Activated T-helper 17 cell treated with anti-CD3 and anti-CD28 coated beads, Interleukin-2, amount 50 U/mL, for 72 hours (primary cell): ENCODE data around the gene GM2A. TPM values are rescaled to one million over a fixed set of nuclear protein-coding genes. Genes with fewer than 3 reads are reported as not detected.
"Not testable (repeated sequence)": the region's sequence is repeated elsewhere in the genome, so short reads cannot be mapped to it uniquely, and the experiment has no call there.

Experiments
- ATAC-seq: fragments of 150-1000 bp; cut with Tn5 transposase; replicated peaks from 2 replicates; pipeline ENCODE4 v1.10.0; 2021; ENCODE audit warnings: mild to moderate bottlenecking, moderate library complexity
- H3K27ac Mint-ChIP-seq: one replicate; pipeline ENCODE4 v1.8.0; 2022; ENCODE audit warnings: mixed read lengths
- H3K27me3 Mint-ChIP-seq: one replicate; pipeline ENCODE4 v1.8.0; 2022; ENCODE audit warnings: mixed read lengths
- H3K36me3 Mint-ChIP-seq: one replicate; pipeline ENCODE4 v1.8.0; 2022; ENCODE audit warnings: low read depth, mild to moderate bottlenecking, mixed read lengths
- H3K4me1 Mint-ChIP-seq: one replicate; pipeline ENCODE4 v1.8.0; 2022; ENCODE audit warnings: mixed read lengths
- H3K4me3 Mint-ChIP-seq: one replicate; pipeline ENCODE4 v1.8.0; 2022; ENCODE audit warnings: mild to moderate bottlenecking, mixed read lengths
- H3K9me3 Mint-ChIP-seq: one replicate; pipeline ENCODE4 v1.8.0; 2022; ENCODE audit warnings: mixed read lengths
- total RNA-seq, 2 donors: library from RNA; stranded (reverse); gene quantifications; one replicate each; pipeline ENCODE4 v1.2.3, GENCODE V29; 2022

GM2A gene
- total RNA-seq, 2 donors from 2014 or later, result 32.2 to 41.1 TPM

DNA sequence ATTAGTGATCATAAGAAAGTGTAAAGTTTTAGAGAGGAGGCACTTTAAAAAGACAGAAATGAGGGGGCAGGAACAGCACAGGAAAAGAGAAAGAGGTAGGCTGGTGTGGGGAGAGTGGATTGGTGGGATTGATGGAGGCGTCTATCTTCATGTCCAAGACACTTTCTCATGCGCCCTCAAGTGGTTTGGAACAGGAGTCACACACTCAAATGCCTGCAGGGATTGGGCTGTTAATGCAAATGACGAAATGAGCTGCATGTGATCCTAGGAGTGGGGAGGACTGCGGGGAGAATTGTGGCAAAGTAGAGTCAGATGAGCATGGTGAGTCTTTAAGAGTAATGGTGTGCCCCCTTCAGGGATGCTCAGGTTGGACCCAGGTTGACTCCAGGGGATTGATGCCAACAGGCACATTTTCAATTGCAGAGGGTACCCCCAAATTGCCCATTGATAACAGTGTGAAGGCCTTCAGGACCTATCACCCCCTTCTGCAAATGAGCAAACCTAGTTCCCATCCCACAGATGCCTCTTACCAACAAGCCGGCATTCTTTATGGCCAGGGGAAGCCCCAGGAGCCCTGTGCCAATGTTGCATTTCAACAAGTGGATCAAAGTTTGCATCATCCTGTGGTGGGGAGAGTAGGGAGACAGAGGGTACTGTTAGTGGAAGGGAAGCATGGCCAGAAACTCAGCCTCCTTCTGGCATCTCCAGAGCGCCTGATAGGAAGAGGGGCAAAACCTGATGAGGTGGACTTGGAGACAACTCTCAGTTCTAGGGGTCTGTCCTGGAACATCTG is 45.3 kb downstream of the GM2A start:
- Mint-ChIP-seq H3K27ac (no peak overlapping the region), H3K4me1 (no peaks in the 10 kb centered on the region), H3K4me3 (no peak overlapping the region), H3K9me3 (no peaks in the 10 kb centered on the region), H3K36me3 (no peaks in the 10 kb centered on the region), H3K27me3 (peaks cover 16% of the 10 kb centered on the region)
- ATAC-seq, result no peak

DNA sequence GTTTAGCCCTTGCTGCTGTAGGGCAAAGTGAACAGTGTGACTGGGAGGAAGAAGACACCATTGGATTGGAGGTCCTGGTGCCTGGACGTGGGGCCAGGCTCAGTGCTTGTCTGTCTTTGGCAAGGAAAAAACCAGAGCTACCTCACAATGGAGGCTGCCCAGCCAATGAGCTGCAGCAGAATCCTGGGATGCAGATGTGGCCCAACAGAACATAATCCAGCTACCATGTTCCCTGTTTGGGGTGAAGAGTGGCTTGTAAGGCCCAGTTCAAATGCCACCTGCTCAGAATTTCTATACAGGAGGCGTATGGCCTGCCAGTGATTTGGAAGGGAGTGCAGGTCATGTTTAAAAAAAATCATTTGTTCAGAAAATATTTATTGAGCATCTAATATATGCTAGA is 50.7 kb downstream of the GM2A start, which contains the start of gene SLC36A3:
Gene SLC36A3 (minus strand): TSS at position 101 of the 400 bp plus-strand sequence. CDS start 412 bp downstream, outside the sequence.
- Mint-ChIP-seq H3K4me3 (no peak within 1 kb of the TSS), H3K27me3 (peaks cover 3% of the 10 kb centered on the region), H3K9me3 (no peaks in the 10 kb centered on the region), H3K36me3 (no peaks in the 10 kb centered on the region), H3K27ac (no peak within 1 kb of the TSS), H3K4me1 (no peaks in the 10 kb centered on the region)
- no peak for ATAC-seq

DNA sequence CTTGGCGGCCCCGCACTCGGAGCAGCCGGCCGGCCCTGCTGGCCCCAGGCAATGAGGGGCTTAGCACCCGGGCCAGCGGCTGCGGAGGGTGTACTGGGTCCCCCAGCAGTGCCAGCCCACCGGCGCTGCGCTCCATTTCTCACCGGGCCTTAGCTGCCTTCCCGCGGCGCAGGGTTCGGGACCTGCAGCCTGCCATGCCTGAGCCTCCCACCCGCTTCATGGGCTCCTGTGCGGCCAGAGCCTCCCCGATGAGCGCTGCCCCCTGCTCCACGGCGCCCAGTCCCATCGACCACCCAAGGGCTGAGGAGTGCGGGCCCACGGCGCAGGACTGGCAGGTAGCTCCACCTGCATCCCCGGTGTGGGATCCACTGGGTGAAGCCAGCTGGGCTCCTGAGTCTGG is 56.3 kb downstream of the GM2A start:
- H3K27ac Mint-ChIP-seq, ATAC-seq, H3K4me3 Mint-ChIP-seq, H3K4me1 Mint-ChIP-seq, H3K36me3 Mint-ChIP-seq: not testable (repeated sequence)
- Mint-ChIP-seq H3K27me3 (peaks cover 19% of the 10 kb centered on the region), H3K9me3 (peaks cover 10% of the 10 kb centered on the region)

DNA sequence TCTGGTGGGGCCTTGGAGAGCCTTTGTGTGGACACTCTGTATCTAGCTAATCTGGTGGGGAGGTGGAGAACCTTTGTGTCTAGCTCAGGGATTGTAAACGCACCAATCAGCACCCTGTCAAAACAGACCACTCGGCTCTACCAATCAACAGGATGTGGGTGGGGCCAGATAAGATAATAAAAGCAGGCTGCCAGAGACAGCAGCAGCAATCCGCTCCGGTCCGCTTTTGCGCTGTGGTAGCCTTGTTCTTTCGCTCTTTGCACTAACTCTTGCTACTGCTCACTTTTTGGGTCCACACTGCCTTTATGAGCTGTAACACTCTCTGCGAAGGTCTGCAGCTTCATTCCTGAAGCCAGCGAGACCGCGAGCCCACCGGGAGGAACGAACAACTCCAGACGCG is 56.8 kb downstream of the GM2A start:
- H3K4me1 Mint-ChIP-seq, ATAC-seq, H3K27ac Mint-ChIP-seq, H3K4me3 Mint-ChIP-seq, H3K36me3 Mint-ChIP-seq: not testable (repeated sequence)
- Mint-ChIP-seq H3K27me3 (peaks cover 19% of the 10 kb centered on the region), H3K9me3 (peaks cover 10% of the 10 kb centered on the region)

DNA sequence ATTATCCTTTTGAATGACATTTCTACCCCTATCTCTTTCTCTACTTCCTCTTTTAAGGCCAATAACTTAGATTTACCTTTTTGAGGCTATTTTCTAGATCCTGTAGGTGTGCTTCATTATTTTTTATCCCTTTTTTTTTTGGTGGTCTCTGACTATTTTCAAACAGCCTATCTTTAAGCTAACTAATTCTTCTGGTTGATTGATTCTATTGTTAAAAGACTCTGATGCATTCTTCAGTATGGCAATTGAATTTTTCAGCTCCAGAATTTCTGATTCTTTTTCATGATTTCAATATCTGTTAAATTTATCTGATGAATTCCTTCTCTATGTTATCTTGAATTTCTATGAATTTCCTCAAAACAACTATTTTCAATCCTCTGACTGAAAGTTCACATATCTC is 57.9 kb downstream of the GM2A start:
- Mint-ChIP-seq H3K4me1 (peaks cover 2% of the 10 kb centered on the region), H3K27ac (no peak overlapping the region), H3K36me3 (no peaks in the 10 kb centered on the region), H3K4me3 (no peak overlapping the region), H3K27me3 (peaks cover 21% of the 10 kb centered on the region), H3K9me3 (peaks cover 10% of the 10 kb centered on the region)
- ATAC-seq, result no peak

DNA sequence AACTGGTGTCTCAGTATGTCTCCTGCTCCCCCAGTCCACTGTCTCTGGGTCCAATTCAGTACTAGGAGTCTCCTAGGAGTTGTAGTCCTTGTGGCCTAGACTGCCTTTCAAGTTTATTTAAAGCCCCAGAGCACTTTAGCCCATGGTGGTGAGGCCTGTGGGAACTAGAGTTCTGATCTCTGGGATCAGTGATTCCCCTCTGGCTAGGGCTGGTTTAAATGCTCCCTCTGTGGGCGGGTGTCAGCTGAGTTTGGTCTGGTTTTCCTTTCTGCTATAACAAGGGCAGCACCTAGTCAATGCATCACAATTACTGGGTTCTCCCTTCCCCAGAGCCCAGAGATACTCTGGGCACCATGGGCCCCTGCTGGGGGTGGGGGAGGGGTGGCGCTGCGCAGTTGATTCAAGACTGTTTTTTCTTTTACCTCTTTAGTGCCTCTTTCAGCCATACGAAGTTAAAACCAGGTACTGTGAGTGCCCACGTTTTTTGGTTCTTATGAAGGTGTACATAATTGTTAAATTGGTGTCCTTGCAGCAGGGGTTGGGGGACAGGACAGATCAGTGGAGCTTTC is 59.9 kb downstream of the GM2A start:
- Mint-ChIP-seq H3K27me3 (peaks cover 24% of the 10 kb centered on the region), H3K4me3 (no peak overlapping the region), H3K4me1 (peaks cover 4% of the 10 kb centered on the region), H3K27ac (no peak overlapping the region), H3K9me3 (peaks cover 10% of the 10 kb centered on the region), H3K36me3 (no peaks in the 10 kb centered on the region)
- ATAC-seq, result no peak

DNA sequence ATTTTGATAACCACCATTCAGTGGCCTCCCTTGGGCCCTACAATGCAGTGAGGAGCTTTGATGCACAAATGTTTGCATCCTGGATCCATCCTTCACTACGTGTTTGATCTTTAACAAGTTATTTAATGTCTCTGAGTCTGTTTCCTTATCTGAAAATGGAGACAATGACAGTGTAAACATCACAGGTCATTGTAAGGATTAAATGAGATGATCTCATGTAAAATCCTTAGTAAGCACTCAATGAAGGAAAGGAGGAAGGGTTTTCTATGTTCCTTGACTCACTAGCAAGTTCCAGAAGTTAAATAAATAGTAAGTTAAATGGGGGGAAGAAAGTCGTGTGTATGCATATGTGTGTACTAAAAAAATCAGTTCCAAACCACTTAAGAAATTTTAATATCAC is 60.4 kb downstream of the GM2A start:
- Mint-ChIP-seq H3K4me3 (no peak overlapping the region), H3K27ac (no peak overlapping the region), H3K27me3 (peaks cover 24% of the 10 kb centered on the region), H3K36me3 (no peaks in the 10 kb centered on the region), H3K4me1 (peaks cover 4% of the 10 kb centered on the region), H3K9me3 (peaks cover 10% of the 10 kb centered on the region)
- ATAC-seq, result no peak

DNA sequence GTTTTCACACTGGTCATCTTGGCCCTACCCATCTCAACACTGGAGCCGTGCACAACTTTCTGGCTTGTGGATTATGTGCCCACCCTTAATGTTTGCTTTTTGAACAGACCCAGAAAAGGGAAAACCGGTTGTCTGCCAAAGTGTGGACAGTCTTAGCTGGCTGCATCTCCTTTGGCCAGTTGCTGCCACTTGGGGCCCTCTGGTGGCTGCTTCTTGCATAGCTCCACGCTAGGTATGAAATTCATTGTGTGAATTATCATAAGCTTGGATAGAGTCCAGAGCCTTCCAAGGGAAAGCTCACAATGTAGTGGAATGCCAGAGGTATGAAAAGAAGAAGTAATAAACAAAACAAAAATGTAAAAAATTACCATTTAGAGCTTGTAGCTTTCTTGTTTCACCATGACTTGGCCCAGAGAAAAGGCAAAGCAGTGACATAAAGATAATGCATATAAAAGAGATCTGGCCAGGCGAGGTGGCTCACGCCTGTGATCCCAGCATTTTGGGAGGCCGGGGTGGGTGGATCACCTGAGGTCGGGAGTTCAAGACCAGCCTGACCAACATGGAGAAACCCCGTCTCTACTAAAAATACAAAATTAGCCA is 63.1 kb downstream of the GM2A start:
- peak; percentile 79 for ATAC-seq
- Mint-ChIP-seq H3K9me3 (peaks cover 4% of the 10 kb centered on the region), H3K36me3 (no peaks in the 10 kb centered on the region), H3K27ac (no peak overlapping the region), H3K27me3 (peaks cover 16% of the 10 kb centered on the region), H3K4me3 (no peak overlapping the region), H3K4me1 (peaks cover 4% of the 10 kb centered on the region)

DNA sequence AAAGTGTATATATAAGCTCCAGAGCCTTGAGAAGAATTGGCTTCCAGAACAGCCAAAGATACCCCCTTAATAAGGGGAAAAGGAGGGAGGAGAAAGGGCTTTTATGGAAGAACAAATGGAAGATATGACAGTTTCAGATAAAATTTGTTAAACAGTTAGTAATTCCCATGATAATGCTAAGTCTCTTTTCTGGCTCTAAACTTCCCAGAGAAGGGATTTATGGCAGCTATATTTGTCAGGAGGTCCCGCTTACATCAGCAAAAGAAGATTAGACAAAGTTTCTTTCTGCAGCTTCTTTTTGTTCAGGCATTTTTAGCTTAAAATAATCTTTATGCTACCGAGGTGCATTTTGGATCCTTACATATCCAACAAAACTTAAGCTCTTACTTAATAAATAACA is 64.9 kb downstream of the GM2A start:
- Mint-ChIP-seq H3K4me3 (no peak overlapping the region), H3K36me3 (no peaks in the 10 kb centered on the region), H3K27me3 (peaks cover 13% of the 10 kb centered on the region), H3K4me1 (peaks cover 4% of the 10 kb centered on the region), H3K27ac (no peak overlapping the region), H3K9me3 (no peaks in the 10 kb centered on the region)
- ATAC-seq, result no peak

DNA sequence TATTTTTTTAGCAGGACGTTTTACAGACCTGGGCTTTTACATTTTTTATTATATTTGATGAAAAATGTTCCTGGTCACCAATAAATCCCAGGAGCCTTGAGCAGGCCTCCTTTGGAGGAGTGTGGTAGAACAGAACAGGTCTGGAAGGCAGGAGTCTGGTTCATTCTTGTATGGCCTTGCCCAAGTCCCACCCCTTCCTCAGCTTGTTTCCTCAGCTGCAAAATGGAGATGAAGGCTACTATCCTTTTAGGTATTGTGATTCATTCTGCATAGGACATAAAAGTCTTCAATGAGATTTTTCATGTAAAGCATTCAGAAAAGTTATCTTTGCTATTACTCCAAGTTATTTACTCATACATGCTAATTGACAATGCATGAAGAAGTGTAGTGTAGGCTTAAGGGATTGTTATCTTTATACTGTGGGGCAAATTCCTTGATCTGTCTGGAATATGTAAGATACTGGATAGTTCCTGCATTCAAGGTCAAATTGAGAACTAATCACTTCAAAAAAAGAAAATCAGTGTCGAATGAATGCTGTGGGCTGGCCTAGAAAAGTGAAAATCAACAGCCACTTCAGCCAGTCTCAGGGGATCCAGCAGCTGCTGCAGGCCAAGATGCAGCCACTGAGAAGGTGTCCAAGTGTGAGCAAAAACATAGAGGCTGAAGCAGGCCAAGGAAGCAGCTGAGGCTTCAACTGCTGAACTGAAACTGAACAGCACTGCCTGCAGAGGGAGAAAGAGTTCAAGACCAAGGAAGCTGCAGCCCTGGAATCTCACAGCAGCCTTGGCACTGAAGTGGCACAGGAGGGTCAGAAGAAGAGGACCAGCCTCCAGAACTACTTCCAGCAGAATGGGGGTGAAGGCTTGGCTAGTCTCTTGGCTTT is 66.1 kb downstream of the GM2A start:
- H3K9me3 Mint-ChIP-seq, result no peaks in the 10 kb centered on the region
- ATAC-seq, result peak; percentile 18
- H3K27me3 Mint-ChIP-seq, result peaks cover 8% of the 10 kb centered on the region
- no peak overlapping the region for H3K4me3 Mint-ChIP-seq
- peaks cover 4% of the 10 kb centered on the region for H3K4me1 Mint-ChIP-seq
- no peak overlapping the region for H3K27ac Mint-ChIP-seq
- H3K36me3 Mint-ChIP-seq, result no peaks in the 10 kb centered on the region

Other genes starting within 250 kb of the GM2A start
- gene GPX3, start 232.6 kb upstream of the GM2A start, total RNA-seq, result not detected
- 100 to 1,000 TPM; 316 to 609 TPM for gene TNIP1, start 172.2 kb upstream of the GM2A start, total RNA-seq
- gene ANXA6, start 95.4 kb upstream of the GM2A start, total RNA-seq, result 100 to 1,000 TPM; 432 to 559 TPM
- 10 to 100 TPM; 27.4 to 40.1 TPM for gene CCDC69, start 29.1 kb upstream of the GM2A start, total RNA-seq
- not detected for gene SLC36A3, start 50.6 kb downstream of the GM2A start, total RNA-seq
- not detected for gene SLC36A2, start 94.4 kb downstream of the GM2A start, total RNA-seq
- 1 to 10 TPM; 5.6 TPM for gene SLC36A1, start 194.4 kb downstream of the GM2A start, total RNA-seq